Measurements from ENCODE around the gene ERN1. TPM values are rescaled to one million over a fixed set of nuclear protein-coding genes. Genes with fewer than 3 reads are reported as not detected.

Gene ERN1
- total and polyA plus RNA-seq, 2 donors (not counting 3 experiments of a cell fraction or from before 2014, with no cell fraction given) = 9.1 to 21.5 TPM

DNA sequence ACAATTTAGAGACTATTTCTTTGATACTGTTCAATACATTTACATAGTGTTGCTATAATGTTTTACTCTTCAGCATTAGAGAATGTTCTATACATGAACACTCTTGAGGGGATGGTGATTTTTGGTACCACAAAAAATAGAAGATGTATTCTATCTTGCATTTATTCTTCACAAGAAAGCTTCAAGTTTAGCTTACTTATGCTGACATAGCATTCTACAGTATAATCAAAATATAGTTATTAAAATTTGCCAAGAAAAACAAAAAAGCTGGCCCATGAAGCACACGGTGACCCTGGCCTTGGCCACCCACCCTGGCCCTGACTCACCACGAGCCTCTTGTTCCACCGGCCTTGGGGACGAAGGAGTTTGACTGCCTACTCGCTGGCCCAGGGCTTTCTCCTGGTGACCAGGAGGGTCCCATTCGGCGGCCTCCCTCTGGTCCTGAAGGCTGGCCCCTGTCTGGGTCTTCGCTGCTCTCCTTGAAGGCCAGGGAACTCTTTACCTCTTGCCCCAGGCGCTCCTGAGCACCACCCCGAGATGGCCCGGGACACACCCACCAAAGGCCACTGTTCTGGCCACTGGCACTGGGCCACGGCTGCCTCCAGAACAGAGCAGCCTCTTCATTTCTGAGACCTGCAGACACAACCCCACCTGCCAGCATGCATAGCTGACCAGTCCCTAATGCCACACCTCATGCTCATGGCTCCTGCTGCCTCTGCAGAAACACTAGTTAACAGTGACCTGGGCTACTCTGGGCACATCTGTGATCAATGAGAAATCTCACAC, 87.1 kb downstream of the ERN1 start:
- Histone ChIP-seq H3K4me1 (ENCODE audit: control insufficient read depth, extremely low read depth, insufficient read depth, low read length) (no peaks in the 10 kb centered on the region), H3K9me3 (replicated peaks; ENCODE audit: control insufficient read depth, insufficient read depth, low read length) (no peaks in the 10 kb centered on the region), H3K9me1 (replicated peaks; ENCODE audit: control insufficient read depth, extremely low read depth, insufficient read depth, low read length) (no peaks in the 10 kb centered on the region), H3K4me3 (replicated peaks in 1 of 3; ENCODE audit: insufficient read depth in 1 of 3, low read depth in 1 of 3, low read length in 3 of 3) (no peak overlapping the region), H3K79me2 (ENCODE audit: control insufficient read depth, insufficient read depth, low read length) (no peaks in the 10 kb centered on the region), H4K20me1 (replicated peaks; ENCODE audit: control insufficient read depth, extremely low read depth, insufficient read depth, low read length) (no peaks in the 10 kb centered on the region), H2AFZ (ENCODE audit: low read depth, low read length) (no peak overlapping the region), H3K27me3 (ENCODE audit: control insufficient read depth in 2 of 2, insufficient read depth in 2 of 2, low read length in 2 of 2) (no peaks in the 10 kb centered on the region), H3K9ac (replicated peaks; ENCODE audit: extremely low read depth, insufficient read depth, low read length) (no peak overlapping the region), H3K36me3 (ENCODE audit: control insufficient read depth in 2 of 2, extremely low read depth in 1 of 2, insufficient read depth in 2 of 2, low read length in 2 of 2) (peaks cover 2 to 33% of the 10 kb centered on the region in 2 experiments), H3K4me2 (ENCODE audit: insufficient read depth, low read length) (no peak overlapping the region), H3K27ac (ENCODE audit: insufficient read depth, low read depth, low read length) (no peak overlapping the region)
- ChIA-PET POLR2A (no interaction called here), CTCF (interaction anchor here (0.6 to 3.9 kb wide), 9 partner anchors 10 to 436 kb away, joined by 3 to 24 read pairs (median 3); partner anchors contain the start of gene ERN1)
- no peak for FAIRE-seq
- no peak for TF ChIP-seq GATA2 (IDR thresholded peaks at IDR 0.05; ENCODE audit: insufficient read depth, insufficient read length, low read depth, low read length)
- TF ChIP-seq POLR2A (IDR thresholded peaks at IDR 0.05; ENCODE audit: low read depth, low read length) = no peak
- TF ChIP-seq EZH2 (IDR thresholded peaks at IDR 0.05; ENCODE audit: borderline replicate concordance, low read depth, low read length, severe bottlenecking) = no peak
- no peak for TF ChIP-seq JUN (IDR thresholded peaks at IDR 0.05; ENCODE audit: borderline replicate concordance, insufficient read depth, insufficient read length, low read depth)
- TF ChIP-seq, protein P1, sequence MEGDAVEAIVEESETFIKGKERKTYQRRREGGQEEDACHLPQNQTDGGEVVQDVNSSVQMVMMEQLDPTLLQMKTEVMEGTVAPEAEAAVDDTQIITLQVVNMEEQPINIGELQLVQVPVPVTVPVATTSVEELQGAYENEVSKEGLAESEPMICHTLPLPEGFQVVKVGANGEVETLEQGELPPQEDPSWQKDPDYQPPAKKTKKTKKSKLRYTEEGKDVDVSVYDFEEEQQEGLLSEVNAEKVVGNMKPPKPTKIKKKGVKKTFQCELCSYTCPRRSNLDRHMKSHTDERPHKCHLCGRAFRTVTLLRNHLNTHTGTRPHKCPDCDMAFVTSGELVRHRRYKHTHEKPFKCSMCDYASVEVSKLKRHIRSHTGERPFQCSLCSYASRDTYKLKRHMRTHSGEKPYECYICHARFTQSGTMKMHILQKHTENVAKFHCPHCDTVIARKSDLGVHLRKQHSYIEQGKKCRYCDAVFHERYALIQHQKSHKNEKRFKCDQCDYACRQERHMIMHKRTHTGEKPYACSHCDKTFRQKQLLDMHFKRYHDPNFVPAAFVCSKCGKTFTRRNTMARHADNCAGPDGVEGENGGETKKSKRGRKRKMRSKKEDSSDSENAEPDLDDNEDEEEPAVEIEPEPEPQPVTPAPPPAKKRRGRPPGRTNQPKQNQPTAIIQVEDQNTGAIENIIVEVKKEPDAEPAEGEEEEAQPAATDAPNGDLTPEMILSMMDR (IDR thresholded peaks at IDR 0.05; ENCODE audit: extremely low read depth in 1 of 2, insufficient read depth in 1 of 2, low read depth in 1 of 2, low read length in 2 of 2) = no peak
- TF ChIP-seq, protein P2, sequence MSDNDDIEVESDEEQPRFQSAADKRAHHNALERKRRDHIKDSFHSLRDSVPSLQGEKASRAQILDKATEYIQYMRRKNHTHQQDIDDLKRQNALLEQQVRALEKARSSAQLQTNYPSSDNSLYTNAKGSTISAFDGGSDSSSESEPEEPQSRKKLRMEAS (IDR thresholded peaks at IDR 0.05; ENCODE audit: insufficient read depth, insufficient read length) = no peak
- TF ChIP-seq FOS (IDR thresholded peaks at IDR 0.05; ENCODE audit: borderline replicate concordance, insufficient read depth, low read length) = no peak
- no peak for TF ChIP-seq POLR2AphosphoS5 (IDR thresholded peaks at IDR 0.05; ENCODE audit: insufficient read depth, low read depth, low read length)
- TF ChIP-seq MYC (IDR thresholded peaks at IDR 0.05; ENCODE audit: low read depth, low read length) = no peak
- peak; percentile 11 for DNase-seq (ENCODE audit: low read depth, low spot score)
- dilution Hi-C loops (cut with MboI; ENCODE audit: extremely low pct_ligation_motif_present, low sequenced_read_pairs) = loop anchor here (25.0 kb wide), 1 partner anchor 94 kb away; the partner anchor contains the start of gene ERN1
- BruUV-seq (replicated peaks) = no TSS peak
- intact Hi-C loops (cut with micrococcal nuclease) = no loop called here
